ENCODE measurements around the gene EFCAB9.
A peak's percentile ranks its signal among the peaks of the same experiment; 100 is the strongest.
"Not testable (repeated sequence)": the region's sequence is repeated elsewhere in the genome, so short reads cannot be mapped to it uniquely, and the experiment has no call there.

EFCAB9 gene

GRCh38 chr5:172193872-172194271, at the start of gene EFCAB9:
Gene EFCAB9 (plus strand): TSS chr5:172194172. CDS start chr5:172194173, 1 bp downstream.
- no peak for DNase-seq

- DNase-seq, result no peak
Measured at GRCh38 chr5:172144291-172144815, 49.6 kb upstream of the EFCAB9 start.

DNA sequence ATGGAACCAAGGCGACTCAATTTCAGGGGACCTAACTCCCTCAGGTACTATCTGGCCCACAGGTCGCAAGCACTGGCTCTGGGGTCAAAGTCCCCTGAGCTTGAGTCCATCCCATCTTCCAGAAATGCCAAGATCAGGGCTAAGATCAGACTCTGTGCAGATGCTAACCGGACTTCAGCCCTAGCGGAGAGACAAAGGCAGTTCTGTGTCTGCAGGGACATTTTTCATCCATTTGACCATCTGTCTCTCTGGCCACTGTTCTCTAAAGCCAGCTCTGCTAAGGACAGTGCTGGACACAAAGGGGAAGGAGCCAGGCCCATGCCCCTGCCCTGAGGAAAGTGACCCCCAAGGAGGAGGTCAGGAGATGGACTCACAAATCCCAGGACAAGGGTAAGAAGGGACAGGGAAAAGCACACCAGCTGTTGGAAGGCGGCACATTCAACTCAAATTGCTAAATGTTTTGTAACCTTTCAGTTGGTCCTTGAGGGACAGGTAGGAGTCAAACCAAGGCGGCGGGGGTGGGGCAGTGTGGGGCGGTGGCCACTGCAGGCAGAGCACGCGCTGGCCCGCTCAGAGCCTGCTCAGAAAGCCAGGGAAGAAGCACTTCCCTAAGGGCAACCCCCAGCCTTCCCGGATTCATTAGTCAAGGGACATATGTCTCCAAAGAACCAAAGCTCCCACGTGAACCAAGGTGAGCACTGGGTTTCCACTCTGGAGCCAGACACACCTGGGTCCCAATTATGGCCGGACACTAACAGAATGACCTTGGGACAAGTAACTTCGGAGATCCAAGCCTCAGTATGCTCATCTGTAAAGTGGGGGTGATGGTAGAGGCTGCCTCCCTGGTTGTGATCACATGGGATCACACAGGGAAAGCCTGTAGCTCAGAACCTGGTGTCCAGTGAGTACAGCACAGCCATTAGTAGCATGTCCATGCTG, 48.8 kb upstream of the EFCAB9 start:
- DNase-seq, result no peak

DNA sequence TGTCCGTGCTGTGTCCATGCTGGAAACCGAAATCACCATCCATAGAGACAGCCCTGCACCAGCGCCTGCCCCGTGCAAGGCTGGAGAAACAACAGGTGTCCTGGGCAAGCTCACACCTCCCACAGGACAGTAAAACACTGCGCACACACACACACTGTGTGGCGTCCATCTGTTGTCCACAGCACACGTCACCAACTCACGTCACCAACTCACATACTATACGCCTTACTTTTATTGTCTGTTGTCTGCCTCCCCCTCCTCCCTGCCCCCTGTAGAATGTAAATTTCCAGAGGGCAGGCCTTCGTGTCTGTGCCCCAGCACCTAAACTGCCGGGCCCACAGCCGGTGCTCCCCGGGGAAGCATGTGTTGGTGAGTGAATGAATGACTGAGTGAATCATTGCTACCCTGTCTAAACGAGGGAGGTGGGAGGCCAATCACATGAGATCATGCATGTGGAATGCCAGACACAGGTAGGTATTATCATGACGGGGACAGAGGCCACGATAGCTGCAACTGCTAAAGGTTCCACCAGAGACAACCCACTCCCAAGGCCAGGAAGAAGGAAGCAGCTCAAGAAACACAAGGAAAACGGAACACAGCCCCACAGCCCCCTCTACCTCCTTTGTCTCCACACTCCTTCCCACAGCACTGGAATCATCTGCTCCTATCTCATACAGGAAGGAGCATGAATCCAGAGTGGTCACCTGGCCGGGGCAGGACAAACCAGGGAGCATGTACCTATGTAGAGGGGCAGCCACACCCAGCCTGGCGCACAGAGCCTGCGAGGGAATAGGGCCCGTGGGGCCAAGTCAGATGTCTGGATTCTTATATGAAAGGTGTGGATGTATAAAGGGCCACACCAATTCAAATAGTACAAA, 47.9 kb upstream of the EFCAB9 start:
- no peak for DNase-seq

GRCh38 chr5:172146748-172147092, 47.3 kb upstream of the EFCAB9 start:
- no peak for DNase-seq

DNA sequence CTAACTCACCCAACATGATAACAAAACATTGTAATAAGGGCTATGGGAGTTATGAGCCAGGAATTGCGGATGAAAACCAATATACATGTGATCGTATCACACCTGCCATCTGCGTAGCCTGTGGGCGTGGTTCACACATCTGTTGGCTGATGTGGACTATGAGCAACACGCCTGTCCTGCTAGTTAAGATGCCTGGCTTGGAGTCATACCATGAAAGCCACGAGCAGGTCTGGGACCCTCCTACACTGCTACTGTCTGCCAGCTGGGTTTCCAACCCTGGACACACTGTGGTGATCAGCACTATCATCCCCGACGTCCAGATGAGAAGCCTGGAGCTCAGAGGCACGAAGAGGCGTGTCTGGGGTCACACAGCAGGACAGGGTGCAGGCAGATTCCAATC, 46.1 kb upstream of the EFCAB9 start:
- DNase-seq, result no peak

DNA sequence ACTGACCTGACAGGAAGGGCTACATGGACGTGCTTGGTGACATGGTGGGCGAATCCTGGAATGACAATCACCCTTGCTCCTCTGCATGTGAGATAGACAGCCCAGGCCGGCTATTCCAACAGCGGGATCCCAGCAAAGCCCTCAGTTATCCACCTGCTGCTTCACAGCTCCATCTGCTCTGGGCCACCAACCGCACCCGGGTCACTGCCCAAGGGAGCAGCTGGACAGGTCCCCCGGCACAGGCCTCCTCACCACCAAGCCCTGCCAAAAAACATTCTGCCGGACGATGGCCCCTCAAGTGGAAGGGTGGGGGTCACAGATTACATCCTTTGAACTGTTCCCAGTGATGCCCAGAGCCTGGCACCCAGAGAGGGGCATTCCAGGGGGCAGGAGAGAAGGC, 45.6 kb upstream of the EFCAB9 start:
- DNase-seq, result no peak

DNA sequence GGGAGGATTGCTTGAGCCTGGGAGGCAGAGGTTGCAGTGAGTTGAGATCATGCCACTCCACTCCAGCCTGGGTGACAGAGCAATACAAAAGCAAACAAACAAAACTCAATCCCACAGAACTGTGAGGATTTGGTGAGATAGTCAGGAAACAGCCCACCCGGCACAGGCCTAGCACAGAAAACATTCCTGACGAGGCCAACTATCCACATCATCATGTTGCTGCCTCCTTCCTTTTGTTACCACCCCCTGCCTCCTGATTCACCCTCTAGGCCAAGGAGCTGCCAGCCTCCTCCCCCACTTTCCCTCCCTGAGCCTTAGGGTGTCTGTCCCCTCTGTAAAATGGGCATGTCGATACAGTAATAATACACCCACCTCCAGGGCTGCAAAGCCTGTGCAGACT, 44.9 kb upstream of the EFCAB9 start:
- DNase-seq, result no peak

- not testable (repeated sequence) for DNase-seq
Measured at GRCh38 chr5:172149481-172149880, 44.5 kb upstream of the EFCAB9 start.

DNA sequence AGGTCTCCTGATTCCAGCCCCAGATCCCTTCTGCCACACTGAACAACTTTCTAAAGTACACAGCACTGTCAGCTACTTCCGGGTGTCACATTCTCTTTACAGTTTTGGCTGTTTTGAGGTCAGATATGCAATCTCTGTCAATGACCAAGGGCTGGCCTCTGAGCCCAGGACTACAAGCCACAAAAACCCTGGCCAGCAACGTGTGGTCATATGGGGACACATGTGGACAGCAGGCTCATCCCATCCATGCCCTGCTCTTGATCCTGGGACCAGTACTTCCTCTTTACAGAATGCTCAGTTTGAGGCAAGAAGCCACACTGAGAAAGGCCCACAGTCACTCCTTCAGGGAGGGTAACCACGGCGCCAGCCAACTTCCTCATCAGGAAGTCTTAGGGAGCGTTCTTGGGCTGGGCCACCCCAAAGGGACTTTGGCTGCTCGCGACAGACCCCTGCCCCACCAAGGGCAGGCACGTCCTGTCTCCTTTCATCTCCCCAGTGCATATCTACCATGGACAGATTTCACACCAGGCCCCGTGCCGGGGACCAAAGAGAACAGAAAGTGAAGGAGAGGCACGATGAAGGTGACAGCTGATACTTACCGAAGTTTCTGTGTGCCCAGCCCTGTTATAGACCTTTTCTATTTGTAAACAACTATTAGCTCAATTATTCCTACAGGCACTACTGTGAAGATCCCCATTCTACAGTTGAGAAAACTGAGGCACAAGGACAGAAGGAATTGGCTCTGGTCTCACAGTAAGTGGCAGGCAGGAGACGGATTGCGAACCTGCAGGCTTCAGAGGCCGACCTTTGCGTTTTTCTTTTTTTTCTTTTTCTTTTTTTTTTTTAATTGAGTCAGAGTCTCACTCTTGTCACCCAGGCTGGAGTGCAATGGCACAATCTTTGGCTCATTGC, 43.2 kb upstream of the EFCAB9 start:
- peak; percentile 60 for DNase-seq

- no peak for DNase-seq
Measured at GRCh38 chr5:172151661-172152210, 42.2 kb upstream of the EFCAB9 start.

DNA sequence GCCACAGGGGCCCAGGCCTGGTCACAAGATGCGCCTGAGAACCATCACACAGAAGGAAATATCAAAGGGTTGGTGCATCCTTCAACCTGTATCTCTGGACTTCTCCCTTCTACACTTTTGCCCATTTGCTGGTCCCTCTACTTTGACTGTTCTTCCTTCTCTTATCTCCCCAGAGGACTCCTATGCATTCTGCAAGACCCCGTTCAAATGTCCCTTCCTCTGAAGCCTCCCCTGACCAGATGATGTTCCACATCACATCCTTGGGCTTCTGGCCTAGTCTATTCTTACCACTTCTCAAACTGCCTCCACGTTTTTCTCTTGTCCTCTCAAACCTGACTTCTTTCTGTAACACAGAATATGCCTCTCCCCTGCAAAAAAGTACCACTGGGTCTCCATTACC, 40.3 kb upstream of the EFCAB9 start:
- no peak for DNase-seq

DNA sequence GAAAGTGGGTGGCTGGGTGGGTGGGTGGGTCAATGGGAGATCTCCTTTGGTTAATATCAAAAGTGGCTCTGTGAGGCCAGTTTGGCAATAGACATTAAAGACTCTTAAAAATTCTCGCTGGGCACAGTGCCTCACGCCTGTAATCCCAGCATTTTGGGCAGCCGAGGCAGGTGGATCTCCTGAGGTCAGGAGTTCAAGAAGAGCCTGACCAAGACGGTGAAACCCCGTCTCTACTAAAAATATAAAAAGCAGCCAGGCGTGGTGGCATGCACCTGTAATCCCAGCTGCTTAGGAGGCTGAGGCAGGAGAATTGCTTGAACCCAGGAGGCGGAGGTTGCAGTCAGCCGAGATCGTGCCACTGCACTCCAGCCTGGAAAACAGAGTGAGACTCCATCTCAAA, 38.9 kb upstream of the EFCAB9 start:
- not testable (repeated sequence) for DNase-seq

DNA sequence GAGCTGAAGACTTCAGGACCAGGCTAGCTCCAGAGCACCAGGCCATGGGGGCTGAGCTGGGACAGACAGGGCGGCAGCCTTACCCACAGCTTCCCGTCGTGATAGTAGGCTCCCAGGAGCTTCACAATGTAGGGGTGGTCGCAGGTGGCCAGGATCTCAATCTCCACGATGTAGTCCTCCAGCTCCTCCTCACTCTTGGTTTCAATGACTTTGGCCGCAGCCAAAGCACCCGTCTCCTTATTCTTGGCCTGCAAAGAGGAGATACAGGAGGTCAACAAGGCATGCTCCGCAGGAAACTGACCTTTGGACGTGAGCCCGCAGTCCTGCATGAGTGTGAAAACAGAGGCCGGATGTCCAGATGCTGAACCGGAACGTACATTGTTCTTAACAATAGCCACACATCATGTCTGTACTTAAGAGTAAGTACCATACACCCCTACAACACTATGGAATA, 37.4 kb upstream of the EFCAB9 start:
- no peak for DNase-seq

DNA sequence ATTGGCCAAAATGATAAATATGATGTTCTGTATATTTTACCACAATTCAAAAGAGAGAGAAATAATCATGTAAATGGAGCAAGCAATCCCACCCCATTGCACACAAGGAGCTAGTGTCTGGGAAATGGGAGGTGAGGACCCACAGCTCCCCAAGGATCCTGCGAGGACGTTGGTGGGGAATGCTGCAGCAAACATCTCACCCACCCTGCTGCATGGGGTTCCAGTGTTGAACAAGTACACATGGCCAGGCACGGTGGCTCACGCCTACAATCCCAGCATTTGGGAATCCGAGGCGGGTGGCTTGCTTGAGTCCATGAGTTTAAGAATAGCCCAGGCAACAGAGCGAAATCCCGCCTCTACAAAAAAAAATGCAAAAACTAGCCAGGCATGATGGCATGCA, 35.0 kb upstream of the EFCAB9 start:
- no peak for DNase-seq

DNA sequence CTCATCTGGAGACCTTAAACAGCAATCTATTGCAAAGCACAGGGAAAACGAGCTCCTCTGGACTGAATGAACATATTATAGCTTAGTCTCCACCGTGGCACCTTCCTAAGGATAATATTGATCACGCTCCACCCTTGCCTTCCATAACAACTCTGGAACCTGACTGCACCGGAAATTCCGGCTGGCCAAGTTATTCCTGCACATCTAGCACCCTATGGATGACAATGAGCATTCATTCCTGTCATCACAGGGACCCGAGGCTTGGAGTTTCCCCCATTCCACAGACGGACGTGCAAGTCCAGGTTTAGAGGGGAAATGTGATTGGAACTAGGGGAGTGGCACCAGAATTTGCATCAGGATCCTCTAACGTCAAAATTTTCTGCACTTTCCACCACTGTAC, 33.5 kb upstream of the EFCAB9 start:
- no peak for DNase-seq

- no peak for DNase-seq
Measured at GRCh38 chr5:172162323-172162986, 31.5 kb upstream of the EFCAB9 start.

DNA sequence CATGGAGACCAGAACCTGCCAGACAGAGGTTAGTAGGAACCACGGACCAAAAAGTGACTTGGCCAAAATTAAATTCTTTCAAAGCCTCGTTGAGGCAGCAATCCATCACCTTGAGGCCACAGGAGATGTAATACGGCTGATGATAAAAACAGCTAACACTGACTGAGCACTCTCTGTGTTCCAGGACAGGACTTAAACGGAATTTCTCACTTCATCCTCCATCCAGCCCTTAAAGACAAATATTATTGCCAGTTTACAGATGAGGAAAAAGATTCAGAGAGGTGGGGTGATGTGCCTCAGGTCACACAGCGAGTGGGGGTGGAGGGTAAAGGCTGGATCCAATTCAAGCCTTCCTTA, 31.0 kb upstream of the EFCAB9 start:
- DNase-seq, result no peak

DNA sequence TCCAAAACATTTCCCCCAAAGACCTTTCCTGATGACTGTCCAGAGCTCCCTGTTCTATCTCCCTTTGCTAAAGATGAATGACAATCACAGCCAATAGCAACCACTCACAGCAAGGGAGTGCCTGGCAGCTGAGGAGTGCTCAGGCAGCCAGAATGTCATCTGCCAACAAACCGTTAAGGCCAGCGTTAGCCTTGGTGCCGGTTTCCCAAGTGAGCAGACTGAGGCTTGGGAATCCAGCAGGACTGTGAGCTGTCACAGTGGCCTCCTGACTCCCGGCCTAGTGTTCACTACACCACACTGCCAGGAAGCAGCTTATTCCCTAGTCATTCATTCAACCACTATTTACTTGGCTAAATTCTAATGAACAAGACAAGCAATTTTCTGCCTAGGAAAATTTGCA, 30.6 kb upstream of the EFCAB9 start:
- DNase-seq, result no peak

DNA sequence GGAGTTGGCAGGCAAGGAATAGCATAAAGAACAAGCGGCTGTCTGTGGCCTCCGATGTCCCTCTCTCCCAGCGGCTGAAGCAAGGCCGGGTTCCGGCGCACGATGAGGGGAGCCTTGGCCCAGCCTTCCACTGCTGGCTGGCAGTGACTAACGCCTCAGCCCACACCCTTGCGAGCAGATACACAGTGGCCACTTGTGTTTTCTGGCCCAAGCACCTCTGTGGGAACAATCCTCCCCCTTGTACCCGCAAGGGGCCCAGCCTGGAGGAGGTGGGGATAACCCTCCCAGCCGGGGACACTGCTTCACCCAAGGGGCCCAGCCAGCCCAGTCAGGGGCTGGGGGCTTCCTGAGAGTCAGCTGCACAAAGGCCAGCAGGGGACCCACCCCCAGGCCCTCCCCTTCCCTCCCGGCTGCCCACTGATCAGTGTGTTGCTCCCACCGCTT, 29.2 kb upstream of the EFCAB9 start:
- DNase-seq, result no peak

- no peak for DNase-seq
Measured at GRCh38 chr5:172165465-172165864, 28.5 kb upstream of the EFCAB9 start.
